Tibial nerve (tissue), 4 donors: ENCODE data around the gene MRPL9. TPM values are rescaled to one million over a fixed set of nuclear protein-coding genes. Genes with fewer than 3 reads are reported as not detected.

ENCODE experiments used
- DNase-seq, 2 donors: peaks; one replicate each; pipeline ENCODE4 v3.0.0-alpha.2; 2019; ENCODE audit warnings: low spot score in 2 of 2
- H3K27ac ChIP-seq, 4 donors: fragments of 200-600 bp; sonication (generic) in 3 of 4; one replicate each; pipeline ENCODE4 v1.5.1; 2017 to 2019; ENCODE audit warnings: mild to moderate bottlenecking in 1 of 4
- H3K27me3 ChIP-seq, 2 donors: fragments of 200-600 bp; sonication (generic) in 1 of 2; one replicate each; pipeline versions ENCODE4 v1.5.1 to v1.6.0; 2017 to 2019
- H3K36me3 ChIP-seq, 3 donors: fragments of 200-600 bp; sonication (generic); one replicate each; pipeline ENCODE4 v1.5.1; 2018 to 2019
- H3K4me1 ChIP-seq, 4 donors: fragments of 200-600 bp; sonication (generic) in 3 of 4; one replicate each; pipeline ENCODE4 v1.5.1; 2017 to 2019
- H3K4me3 ChIP-seq, 4 donors: fragments of 200-600 bp; sonication (generic) in 3 of 4; one replicate each; pipeline ENCODE4 v1.5.1; 2017 to 2019; ENCODE audit warnings: mild to moderate bottlenecking in 1 of 4, moderate library complexity in 1 of 4
- H3K9me3 ChIP-seq, 4 donors: fragments of 200-600 bp; sonication (generic) in 3 of 4; one replicate each; pipeline ENCODE4 v1.5.1; 2017 to 2019
- CTCF ChIP-seq, 5 experiments: fragments of 200-600 bp in 3 of 5; fragments of 450-650 bp in 2 of 5; sonication (generic) in 3 of 5; IDR thresholded peaks; one replicate each; pipeline ENCODE4 v1.5.1; 2016 to 2019; ENCODE audit warnings: antibody characterized with exemption in 5 of 5, mild to moderate bottlenecking in 3 of 5, moderate library complexity in 2 of 5
- EP300 ChIP-seq, 2 donors: sonication (generic); formaldehyde crosslinking; IDR thresholded peaks; one replicate each; pipeline ENCODE4 v1.6.1; 2017; ENCODE audit warnings: antibody characterized with exemption in 2 of 2, mild to moderate bottlenecking in 1 of 2
- POLR2A ChIP-seq, 2 donors: fragments of 450-650 bp; IDR thresholded peaks; one replicate each; pipeline ENCODE4 v1.6.1; 2017; ENCODE audit warnings: antibody characterized with exemption in 2 of 2, mild to moderate bottlenecking in 2 of 2, moderate library complexity in 2 of 2
- WGBS, 2 donors: methylation state at CpG; one replicate each; pipeline ENCODE4 v1.1.5; 2018; 5-methylcytosine and 5-hydroxymethylcytosine counted together
- total RNA-seq, 4 donors: library from RNA; depleted of rRNA; stranded (reverse); fragments of >200 nt; gene quantifications; one replicate each; pipeline ENCODE4 v1.1.0, GENCODE V29; 2016

Gene MRPL9
- total RNA-seq, 4 donors from 2014 or later, result 47.1 to 74.1 (median 58.7) TPM

- no peak for DNase-seq
- Histone ChIP-seq H3K4me3 (no peak overlapping the region), H3K9me3 (no peaks in the 10 kb centered on the region), H3K36me3 (no peaks in the 10 kb centered on the region), H3K4me1 (peaks cover 0 to 39% (median 10%) of the 10 kb centered on the region in 4 donors), H3K27me3 (peaks cover 0 to 49% of the 10 kb centered on the region in 2 donors), H3K27ac (no peak overlapping the region)
- 30 to 33% methylated on average over 4 of the region's 4 CpGs for WGBS, 2 donors
- no peak for TF ChIP-seq POLR2A (IDR thresholded peaks at IDR 0.05)
- TF ChIP-seq EP300 (IDR thresholded peaks at IDR 0.05), result no peak
- no peak for TF ChIP-seq CTCF (IDR thresholded peaks at IDR 0.05)
Measured at GRCh38 chr1:151718011-151718431, 45.3 kb downstream of the MRPL9 start.

- peaks cover 0 to 57% of the 10 kb centered on the region in 2 donors for H3K27me3 ChIP-seq
- TF ChIP-seq EP300 (IDR thresholded peaks at IDR 0.05), result no peak
- TF ChIP-seq POLR2A (IDR thresholded peaks at IDR 0.05), result no peak
- TF ChIP-seq CTCF (IDR thresholded peaks at IDR 0.05), result no peak
- H3K27ac ChIP-seq, result no peak within 1 kb of the TSS
- H3K4me3 ChIP-seq, result no peak within 1 kb of the TSS
- H3K9me3 ChIP-seq, result no peaks in the 10 kb centered on the region
- H3K4me1 ChIP-seq, result peaks cover 0 to 36% (median 10%) of the 10 kb centered on the region in 4 donors
- WGBS, 2 donors, result 5 to 8% methylated on average over 27 of the region's 27 CpGs
- no peak for DNase-seq
- H3K36me3 ChIP-seq, result no peaks in the 10 kb centered on the region
Measured at GRCh38 chr1:151716771-151717631, 46.3 kb downstream of the MRPL9 start, which contains the start of gene CELF3. Gene CELF3 (minus strand): TSS chr1:151716803. CDS start chr1:151716020, 783 bp downstream.

GRCh38 chr1:151716405-151716762 lies 46.9 kb downstream of the MRPL9 start:
- Histone ChIP-seq H3K4me3 (no peak overlapping the region), H3K27me3 (peaks cover 0 to 62% of the 10 kb centered on the region in 2 donors), H3K9me3 (no peaks in the 10 kb centered on the region), H3K27ac (no peak overlapping the region), H3K36me3 (no peaks in the 10 kb centered on the region), H3K4me1 (peaks cover 0 to 30% (median 7%) of the 10 kb centered on the region in 4 donors)
- no peak for DNase-seq
- TF ChIP-seq CTCF (IDR thresholded peaks at IDR 0.05), result no peak
- TF ChIP-seq EP300 (IDR thresholded peaks at IDR 0.05), result no peak
- TF ChIP-seq POLR2A (IDR thresholded peaks at IDR 0.05), result no peak
- 4 to 11% methylated on average over 8 to 9 of the region's 11 CpGs for WGBS, 2 donors

GRCh38 chr1:151715726-151716404 lies 47.4 kb downstream of the MRPL9 start:
- no peak overlapping the region for H3K4me3 ChIP-seq
- peaks cover 0 to 28% (median 7%) of the 10 kb centered on the region in 4 donors for H3K4me1 ChIP-seq
- H3K27me3 ChIP-seq, result peaks cover 0 to 62% of the 10 kb centered on the region in 2 donors
- 24 to 36% methylated on average over 12 to 17 of the region's 17 CpGs for WGBS, 2 donors
- no peaks in the 10 kb centered on the region for H3K36me3 ChIP-seq
- no peak overlapping the region for H3K27ac ChIP-seq
- no peaks in the 10 kb centered on the region for H3K9me3 ChIP-seq
- no peak for DNase-seq
- TF ChIP-seq POLR2A (IDR thresholded peaks at IDR 0.05) (no peak), EP300 (IDR thresholded peaks at IDR 0.05) (no peak), CTCF (IDR thresholded peaks at IDR 0.05) (no peak)
